ENCODE results near the gene USP22.

Gene USP22

DNA sequence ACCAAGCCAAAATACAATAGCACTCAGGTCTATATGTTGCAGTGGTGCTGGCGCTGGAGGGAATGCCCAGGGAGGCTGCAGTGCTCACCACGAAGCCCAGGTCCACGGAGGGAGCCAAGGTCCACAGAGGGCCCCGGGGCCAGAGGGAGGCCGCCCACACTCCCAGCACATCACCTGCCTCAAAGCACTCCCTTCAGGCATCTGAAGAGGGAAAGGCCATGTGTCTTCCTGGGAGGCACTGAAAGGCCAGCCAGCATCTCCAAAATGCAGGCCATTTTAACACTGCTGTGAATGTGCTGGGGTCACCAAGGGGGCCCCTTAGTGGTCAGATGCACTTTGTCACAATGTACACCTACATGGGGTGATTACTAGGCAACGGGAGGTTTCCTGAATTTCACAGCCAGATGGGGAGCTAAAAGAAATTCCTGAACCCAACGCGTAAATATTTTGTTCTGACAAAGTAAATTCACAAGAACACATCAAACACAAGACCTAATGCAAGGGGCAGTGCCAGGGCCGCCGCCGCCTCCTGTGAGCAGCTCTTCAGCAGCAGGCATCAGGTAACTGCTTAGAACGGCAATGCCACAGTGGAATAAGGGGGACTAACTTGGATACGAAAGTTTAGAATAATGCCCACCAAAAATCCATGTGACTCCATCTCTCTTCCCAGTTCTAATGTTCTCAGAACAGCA lies 42.8 kb downstream of the USP22 start:
- no peak for DNase-seq

DNA sequence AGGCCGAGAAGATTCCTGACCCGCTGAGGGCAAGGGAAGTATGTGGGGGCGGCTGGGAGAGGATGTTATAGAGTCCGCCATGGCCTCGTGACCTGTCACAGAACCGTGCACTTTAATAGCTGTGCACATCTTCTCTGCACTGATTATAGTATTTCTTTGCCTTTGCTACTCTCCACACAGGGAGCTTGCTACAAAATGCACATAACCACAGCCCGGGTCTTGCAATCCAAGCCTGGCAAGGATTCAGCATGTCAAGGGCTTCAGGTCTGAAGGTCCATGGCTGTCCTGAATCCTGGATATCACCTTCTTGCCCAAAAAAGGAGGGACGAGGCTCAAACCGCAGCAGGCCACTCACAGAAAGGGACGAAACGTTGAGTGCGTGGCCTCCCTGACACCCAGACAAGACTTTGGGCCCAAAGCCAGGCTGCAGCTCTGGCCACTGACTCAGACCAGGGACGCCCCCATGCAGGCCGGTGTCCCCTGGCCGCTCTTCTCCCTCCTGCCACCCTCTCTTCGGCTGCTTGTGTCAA lies 43.7 kb downstream of the USP22 start:
- no peak for DNase-seq

DNA sequence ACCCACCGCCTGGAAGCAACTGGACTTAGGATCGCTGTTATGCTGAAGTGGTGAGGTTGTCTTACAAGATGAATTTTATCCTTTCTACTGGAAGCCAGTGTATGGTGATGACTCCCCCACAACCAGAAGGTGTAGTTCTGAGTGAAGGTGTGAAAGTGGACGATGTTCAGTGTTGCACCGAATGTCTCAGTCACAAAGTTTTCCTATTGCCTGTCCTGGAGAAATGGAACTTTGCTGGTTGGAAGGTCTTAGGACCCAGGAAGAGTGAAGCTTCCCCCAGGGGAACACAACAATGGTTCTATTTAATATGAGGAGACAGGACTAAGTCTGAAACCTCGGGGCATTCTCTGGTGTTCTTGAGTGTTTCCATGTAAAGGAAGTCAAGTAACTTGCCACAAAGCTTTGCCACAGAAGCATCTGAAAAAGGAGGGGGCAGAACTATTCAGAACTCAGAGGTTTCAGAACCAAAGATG lies 44.2 kb downstream of the USP22 start:
- no peak for DNase-seq

DNA sequence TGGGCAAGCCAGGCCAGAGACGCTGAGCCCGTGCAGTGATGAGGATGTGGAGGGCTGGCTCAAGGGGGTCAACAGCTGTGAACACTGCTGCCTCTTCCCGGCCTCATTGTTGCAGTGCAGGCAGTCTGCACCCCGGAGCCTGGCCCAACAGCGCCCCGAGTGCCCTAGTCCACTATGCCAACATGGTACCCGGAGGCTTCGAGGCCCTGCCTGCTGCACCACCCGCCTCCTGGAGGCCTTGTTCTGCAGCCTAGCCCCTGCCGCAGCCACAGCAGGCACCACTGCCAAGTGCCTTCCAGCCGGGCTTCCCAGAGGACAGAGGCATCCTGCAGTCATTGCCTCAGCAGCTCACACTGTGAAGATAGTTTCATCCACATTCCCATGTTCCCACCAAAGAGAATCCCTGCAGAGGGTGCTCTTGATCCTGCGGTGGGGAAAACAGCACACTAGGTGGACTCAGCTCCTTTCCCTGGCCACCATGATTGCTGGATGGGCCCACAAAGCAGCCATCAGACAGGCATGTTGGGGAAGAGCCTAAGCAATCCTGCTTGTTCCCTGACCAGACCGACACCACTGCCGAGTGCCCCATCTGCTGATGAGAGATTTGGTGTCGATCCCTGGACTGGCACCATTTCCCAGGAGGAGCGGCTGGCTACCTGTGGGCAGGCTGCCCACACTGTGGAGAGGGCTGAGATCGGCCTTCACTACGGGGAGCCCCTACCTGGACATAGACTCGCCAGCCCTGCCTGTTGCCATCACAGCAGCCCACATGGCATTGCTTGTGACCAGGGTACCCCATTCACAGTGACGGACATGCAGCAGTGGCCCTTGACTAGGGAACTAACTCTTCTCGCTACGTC lies 44.9 kb downstream of the USP22 start:
- no peak for DNase-seq

DNA sequence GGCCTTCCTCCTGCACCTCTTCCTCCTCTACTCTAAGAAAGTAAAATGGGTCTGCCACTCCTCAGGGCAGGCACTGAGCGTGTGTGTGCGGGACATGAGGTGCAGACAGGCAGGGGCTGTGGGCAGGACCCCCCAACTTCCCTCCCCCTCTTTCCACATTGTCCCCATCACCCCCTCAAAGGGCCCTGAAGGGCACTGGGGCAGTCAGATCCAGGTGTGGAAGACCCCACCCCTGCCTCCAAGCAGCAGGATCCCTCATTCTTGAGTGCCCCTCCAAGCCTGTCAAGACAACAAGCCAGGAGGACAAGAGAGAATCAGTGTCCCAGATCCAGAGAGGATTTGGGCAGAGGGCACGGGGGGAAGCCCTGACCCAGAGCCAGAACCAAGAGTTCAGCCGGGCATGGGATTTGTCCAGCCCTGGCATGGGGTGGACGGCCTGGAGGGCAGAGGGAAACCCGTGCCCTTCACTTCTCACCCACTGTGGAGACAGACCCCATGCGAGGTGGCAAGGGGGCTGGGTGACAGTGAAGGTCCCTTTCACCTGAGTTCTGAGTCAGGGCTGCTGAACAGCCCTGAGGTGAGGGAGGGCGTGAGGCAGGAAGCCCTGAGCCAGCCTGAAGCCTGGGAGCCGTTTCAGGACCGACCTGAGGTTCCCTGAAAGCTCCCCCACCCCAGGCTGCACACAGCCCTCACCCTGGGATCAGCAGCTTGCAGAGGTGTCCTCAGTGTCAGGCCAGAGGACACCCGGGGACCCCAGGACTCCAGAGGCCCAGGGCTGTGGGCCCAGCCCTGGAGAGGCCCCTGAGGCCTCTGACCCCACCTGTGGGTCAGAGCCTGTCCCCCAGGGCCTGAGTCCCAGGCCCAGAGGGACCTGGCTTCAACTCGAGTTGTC lies 45.8 kb downstream of the USP22 start:
- no peak for DNase-seq

DNA sequence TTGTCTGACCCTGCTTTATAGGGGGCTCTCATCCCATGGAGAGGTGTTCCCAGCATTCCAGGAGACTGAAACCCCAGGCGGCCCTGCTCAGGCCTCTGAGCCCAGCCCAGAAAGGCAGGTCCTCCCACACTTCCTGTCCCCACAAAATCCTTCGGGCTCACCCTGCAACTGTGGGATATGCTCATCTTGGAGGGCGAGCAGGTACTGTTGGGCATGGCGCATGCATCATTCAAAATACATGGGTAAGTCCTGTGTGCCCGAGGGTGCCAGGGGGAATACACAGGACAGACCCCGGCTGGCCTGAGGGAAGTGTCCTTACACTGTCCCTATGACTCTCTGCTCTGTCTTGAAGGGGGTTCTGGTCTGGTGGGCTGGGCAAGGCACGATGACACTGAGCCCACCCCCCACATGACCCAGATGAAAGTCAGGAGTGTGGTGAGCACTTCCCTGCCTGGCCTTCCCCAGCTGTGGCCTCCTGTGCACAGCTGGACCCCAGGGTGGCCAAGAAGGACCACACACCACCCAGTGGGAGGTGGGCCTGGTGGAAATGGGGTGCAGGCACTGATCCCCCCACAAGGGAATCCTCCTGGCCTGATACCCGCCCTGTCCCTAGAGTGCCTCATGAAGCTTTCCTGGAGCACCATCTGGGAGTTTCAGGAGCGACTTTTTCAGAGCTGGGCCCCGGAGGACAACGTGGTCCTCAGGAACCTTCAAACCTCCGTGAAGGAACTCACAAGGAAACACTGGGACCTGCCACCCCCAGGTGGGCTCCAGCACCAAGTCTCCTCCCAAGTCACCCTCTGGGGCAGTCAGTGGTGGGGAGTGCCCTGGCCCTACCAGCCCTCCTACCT lies 46.7 kb downstream of the USP22 start:
- no peak for DNase-seq

DNA sequence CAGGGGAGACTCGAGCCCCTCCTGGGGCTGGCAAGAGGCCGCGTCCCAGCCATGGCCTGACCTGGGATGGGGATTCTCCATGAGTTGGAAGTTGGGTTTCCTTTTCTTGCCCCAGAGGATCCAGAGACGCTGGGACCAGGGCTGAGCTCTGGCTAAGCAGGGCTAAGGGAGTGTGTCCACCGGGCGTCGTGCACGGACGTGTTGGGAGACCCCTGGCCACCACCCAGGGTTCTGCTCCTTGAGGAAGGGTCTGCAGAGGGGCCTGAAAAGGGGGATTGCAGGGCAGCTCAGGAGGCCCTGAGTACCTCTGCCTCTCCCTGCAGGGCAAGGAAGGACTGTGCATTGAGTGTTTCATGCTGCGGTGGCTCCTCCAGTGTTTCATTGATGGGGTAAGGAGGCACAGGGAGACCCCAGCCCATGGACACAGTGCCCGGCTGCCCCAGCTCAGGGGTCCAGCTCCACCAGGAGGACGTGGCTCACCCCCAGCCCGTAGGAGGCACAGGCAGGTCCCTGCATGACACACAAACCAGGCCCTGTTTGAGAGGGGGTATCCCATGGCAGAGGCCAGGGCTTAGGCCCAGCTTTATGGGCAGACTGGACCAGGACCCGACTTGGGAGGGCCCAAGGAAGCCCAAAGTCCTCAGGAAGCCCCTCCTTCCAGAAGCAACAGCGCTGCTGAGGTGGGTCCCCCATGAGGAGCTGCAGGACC lies 47.5 kb downstream of the USP22 start:
- no peak for DNase-seq

DNA sequence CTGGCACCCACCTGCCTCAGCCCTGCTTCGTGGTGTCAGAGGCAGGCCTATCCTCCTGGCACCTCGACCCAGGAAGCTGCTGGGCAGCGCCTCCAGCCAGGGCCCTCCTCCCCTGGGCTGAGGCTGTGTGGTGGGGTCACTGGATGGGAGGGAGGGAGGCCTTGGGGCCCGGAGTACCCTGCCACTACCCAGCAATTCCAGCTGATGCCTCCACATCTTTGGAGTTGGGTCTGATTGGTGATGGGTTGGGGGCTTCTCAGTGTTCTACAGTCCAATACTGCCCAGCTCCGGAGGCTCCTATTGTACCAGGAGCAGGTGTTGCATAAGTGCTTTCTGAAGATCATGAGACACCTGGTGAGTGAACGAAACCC lies 48.0 kb downstream of the USP22 start:
- DNase-seq = no peak

DNA sequence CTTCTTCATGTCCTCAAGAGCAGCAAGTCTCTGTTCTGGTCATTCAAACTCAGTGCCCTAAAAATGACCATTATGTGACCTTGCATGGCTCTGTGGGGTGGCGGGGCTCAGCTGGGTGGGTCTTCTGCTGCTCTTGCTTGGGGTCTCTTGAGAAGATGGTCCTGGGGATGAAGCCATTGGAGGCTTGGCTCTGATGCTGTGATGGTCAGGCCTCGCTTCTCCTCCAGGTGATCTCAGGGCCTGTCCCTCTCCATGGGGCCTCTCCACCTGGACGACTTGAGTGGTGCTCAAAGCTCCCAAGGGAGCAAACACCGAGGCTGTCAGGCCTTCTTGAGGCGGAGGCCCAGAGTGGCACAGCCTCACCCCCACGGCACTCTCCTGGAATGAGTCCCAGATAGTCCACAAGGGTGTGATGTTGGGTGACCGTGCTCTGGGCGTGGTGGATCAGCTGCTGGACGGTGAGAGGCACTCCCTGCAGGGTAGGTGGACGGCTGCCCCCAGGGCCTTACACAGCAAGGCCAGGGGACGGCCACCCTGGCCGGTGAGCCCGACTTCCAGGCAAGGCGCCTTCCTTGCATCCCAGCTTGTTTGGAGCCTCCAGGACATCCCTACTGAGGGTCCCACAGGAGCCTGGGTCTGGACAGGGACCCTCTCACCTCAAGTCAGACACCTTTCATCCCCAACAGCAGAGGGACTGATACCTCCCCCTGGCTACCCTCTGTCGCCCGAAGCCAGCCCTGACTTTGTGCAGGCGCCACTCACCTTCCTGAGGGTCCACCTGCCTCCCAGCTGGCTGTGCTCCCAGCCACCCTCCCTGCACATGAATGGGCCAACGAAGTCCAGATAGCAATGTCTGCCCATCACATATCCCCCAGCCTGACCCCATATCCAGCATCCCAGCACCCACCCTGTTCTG lies 48.7 kb downstream of the USP22 start:
- DNase-seq = no peak

DNA sequence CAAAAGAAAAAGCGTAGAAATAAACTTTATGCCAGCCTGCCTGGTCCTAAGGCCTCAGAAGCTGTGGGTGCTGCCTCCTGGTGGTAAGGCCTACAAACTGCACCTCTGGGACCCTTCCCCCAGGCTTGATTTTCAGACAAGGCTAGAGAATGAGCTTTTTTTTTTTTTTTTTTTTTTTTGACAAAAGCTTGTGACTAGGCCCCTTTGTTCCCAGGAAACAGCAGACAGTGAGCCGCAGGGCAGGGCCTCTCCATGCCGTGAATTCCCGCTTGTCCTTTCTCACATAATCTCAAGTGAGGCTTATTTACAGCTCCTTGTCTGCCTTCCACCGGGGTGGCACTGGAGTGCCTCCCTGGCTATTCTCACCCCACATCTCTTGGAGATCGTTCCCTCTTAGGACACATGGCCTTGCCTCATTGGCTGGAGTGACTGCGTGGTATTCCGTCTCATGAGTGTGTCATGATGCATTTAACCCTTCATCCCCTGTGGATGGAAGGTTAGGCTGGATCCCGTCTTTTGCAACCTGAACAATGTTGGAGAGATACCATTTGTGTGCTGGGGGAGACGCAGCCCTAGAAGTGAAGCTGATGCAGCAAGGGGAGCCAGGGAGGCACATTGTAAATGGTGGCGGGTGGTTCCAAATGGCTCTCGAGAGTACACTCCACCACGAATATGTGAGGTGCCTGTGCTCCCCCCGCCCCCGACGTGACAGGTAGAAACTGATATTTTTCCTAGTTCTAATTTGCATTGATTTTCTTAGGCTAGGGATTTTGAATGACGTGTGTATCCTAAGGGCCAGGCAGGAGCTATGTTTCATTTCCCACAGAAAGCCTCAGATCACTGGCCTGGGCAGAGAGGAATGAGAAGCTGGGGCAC lies 49.6 kb downstream of the USP22 start:
- peak; percentile 65 for DNase-seq

DNA sequence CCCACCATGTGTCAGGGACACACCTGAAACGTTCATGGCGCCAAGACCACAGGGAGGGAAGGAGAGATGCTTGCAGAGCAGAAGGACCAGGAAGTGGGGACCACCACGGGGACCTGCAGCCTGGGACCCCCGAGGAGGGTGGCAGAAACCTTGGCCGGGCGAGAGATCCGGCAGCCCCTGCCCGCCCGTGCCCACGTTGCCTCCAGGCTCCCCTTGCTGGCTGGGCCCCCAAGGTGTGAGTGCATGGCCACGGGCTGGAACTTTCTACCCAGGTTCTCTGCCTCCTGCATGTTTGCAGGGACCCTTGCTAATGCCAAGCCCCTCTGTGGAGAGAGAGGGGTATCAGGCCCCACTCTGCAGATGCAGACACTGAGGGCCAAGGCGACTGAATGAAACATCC lies 50.4 kb downstream of the USP22 start:
- no peak for DNase-seq

DNA sequence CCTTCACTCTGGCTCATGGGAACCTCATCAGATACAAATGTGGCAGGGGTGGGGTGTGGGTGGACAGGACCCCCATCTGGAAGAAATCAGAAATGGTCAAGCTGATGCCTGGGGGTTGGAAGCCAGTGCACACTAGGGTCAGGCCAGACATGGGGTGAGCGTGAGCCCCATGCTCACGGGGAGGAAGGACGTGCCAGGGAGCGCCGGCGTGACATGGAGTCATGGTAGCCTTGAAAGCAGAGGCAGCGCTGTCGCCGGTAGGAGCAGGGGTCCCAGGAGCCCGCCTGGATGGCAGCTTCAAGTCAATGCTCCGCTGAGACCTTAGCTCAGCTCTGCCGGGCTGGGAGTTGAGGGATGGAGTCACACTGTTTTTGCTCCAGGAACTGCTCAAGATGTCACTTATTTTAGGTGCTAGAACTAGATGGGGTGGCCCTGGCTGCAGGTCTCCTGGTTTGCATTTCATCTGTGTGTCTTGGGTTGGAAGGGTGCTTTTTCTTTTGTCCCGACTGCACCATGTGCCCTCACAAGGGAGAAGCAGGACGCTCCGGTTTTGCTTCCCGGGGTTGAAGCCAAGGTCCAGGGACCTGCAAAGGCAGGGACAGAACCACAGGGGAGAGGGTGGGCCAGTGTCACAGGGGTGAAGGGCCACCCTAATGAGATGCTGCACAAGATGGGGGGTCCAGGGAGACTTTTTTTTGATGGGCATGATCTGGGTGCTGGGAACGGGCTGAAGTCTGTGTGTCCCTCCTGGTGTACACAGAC lies 51.4 kb downstream of the USP22 start:
- no peak for DNase-seq

DNA sequence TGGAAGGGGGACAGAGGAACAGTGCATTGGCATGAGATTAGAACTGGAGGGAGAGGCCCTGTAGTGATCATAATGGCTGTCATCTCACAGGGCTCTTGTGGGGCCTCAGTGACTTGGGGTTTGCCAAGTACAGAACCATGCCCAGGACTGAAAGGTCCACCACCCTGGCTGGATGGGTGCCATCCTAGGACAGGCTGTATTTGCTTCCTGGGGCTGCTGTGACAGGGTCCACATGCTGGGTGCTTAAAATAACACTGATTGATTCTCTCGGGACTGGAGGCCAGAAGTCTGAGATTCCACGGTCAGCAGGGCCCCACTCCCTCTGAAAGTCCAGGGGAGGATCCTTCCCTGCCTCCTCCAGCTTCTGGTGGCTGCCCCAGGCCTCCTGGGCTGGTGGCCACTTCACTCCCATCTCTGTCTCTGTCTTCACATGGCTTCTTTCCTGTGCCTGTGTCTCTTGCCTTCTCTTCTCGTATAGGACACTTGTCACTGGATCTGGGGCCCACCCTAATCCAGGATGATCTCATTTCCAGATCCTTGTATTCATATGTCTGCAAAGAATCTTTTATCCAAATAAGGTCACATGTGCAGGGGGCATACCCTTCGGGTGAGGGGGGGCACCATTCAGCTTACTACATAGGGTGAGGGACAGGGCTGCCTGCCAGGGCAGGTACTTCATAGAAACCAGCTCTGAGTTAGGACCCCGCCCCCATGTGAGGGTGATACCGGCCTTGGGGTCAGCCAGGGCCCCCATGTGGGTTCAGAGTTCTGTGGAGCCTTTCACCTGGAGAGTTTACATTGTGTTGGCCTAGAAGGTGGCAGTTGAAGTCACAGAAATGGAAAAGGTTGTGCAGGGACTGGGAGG lies 52.6 kb downstream of the USP22 start:
- no peak for DNase-seq

DNA sequence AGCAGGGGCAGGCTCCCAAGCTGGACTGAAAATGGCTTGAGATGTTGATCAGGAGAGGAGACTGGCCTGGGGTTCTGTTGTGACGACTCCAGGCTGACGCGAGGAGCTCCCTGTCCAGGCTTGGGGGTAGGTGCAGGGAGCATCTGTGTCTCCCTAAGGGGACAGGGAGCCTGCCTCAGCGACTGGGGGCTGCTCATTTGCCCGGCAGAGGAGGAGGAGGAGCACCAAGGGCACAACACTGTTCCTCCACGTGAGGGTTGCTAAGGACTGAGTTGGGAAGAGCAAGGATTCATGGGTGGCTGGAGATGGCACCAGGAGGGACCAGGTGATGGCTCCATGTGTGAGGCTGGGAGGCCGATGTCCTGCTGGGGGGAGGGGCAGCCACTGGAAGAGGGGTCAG lies 53.3 kb downstream of the USP22 start:
- no peak for DNase-seq

DNA sequence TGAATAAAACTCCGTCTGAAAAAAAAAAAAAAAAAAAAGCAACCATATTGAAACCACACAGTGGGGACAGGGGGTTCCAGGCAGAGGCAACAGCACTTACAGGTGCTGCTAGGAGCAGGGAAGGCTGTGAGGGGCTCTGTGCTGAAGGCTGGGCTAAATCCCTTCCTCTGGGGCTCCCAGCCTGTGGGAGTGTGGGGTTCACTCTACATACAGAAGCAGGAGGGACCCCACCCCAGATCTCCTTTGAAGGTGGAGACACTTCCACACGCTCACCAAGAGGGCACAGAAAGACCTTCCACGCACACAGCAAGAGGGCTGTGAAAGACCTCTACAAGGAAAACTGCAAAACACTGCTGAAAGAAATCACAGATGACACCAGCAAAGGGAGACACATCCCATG lies 53.9 kb downstream of the USP22 start:
- no peak for DNase-seq

DNA sequence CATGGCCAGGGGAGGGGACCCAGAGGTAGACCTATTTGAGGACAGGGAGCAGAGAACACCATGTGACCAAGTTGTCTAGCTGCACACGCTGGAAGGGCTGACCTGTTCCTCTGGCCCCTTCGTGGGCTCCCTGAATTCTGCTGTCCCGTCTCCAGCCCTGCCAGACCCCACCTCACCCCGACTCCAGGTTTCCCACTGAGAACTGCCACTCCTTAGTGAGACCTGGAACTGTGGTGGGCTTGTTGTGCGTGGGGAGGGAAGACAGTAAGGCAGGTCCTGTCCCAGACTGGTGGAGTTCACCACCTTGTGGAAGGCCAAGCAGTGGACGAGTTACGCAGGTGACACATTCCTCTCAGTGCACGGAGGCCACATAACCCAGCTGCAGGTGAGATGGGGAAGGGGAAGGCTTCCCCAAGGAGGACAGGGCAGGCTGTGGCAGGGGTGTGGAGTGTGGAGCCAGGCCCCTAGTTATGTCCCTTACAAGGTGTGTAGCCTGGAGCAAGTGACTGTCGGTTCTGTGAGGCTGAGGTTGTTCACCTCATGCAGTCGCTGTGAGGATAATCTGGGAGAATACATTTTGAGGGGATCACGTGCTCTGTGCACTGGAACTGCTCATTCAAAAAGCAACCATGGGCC lies 54.7 kb downstream of the USP22 start:
- no peak for DNase-seq

DNA sequence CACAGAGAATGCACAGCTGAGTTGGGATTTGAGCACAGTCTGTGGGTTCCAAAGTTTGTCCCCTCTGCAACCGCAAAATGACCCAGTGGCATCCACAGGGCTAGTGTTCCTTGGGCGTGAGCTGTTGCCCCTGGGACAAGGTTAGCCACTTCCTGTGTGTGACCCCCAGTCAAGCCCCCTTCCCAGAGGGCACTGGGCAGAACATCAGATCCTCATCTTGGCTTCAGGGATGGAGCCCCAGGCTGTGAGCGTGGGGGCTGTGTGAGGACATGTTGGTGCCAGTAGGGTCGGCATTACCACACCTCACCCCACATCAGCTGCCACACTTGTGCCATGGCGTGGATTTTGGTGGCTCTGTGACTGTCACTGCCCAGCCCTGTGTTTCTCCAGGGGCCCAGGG lies 55.3 kb downstream of the USP22 start:
- DNase-seq = no peak

Measured in NCI-H1105 treated with DMSO at 0.1 percent for 48 hours (cell line).